Mesendoderm (in vitro differentiated cells): ENCODE results near the gene ZNF581. TPM values are rescaled to one million over a fixed set of nuclear protein-coding genes. Genes with fewer than 3 reads are reported as not detected.

Source experiments
- DNase-seq: peaks from one replicate; pipeline ENCODE4 v3.0.0; 2013
- H2AK5ac ChIP-seq: 2 replicates; pipeline ENCODE4 v1.6.1; 2013; ENCODE audit warnings: low read length, inconsistent platforms
- H2BK120ac ChIP-seq: 2 replicates; pipeline ENCODE4 v1.6.1; 2013; ENCODE audit warnings: low read depth, mild to moderate bottlenecking, low read length, moderate library complexity, mixed read lengths
- H2BK15ac ChIP-seq: replicated peaks from 2 replicates; pipeline ENCODE4 v1.6.1; 2013; ENCODE audit warnings: low read depth, mild to moderate bottlenecking, moderate library complexity
- H2BK5ac ChIP-seq: 2 replicates; pipeline ENCODE4 v1.6.1; 2013; ENCODE audit warnings: low read length, inconsistent platforms
- H3K18ac ChIP-seq: 2 replicates; pipeline ENCODE4 v1.6.1; 2013; ENCODE audit warnings: mild to moderate bottlenecking, low read length, mixed read lengths
- H3K23ac ChIP-seq: one replicate; pipeline ENCODE4 v1.6.1; 2013; ENCODE audit warnings: low read length
- H3K27ac ChIP-seq: 2 replicates; pipeline ENCODE4 v1.5.1; 2013; ENCODE audit warnings: low read depth, mild to moderate bottlenecking, inconsistent platforms, low read length, moderate library complexity
- H3K27me3 ChIP-seq: 2 replicates; pipeline ENCODE4 v1.6.1; 2013; ENCODE audit warnings: low read length, control low read depth, mild to moderate bottlenecking, inconsistent platforms; ENCODE audit not compliant: insufficient read depth, poor library complexity
- H3K36me3 ChIP-seq: 2 replicates; pipeline ENCODE4 v1.6.1; 2013; ENCODE audit warnings: low read length, inconsistent platforms; ENCODE audit not compliant: control insufficient read depth, insufficient read depth
- H3K4ac ChIP-seq: one replicate; pipeline ENCODE4 v1.6.1; 2013; ENCODE audit warnings: low read depth, mild to moderate bottlenecking, low read length, moderate library complexity
- H3K4me1 ChIP-seq: 2 replicates; pipeline ENCODE4 v1.6.1; 2013; ENCODE audit warnings: low read depth, low read length, inconsistent platforms; ENCODE audit not compliant: control insufficient read depth
- H3K4me2 ChIP-seq: 2 replicates; pipeline ENCODE4 v1.6.1; 2013; ENCODE audit warnings: low read length
- H3K4me3 ChIP-seq: 2 replicates; pipeline ENCODE4 v1.5.1; 2013; ENCODE audit warnings: mild to moderate bottlenecking, low read length
- H3K56ac ChIP-seq: one replicate; pipeline ENCODE4 v1.6.1; 2013; ENCODE audit warnings: low read length
- H3K79me1 ChIP-seq: 2 replicates; pipeline ENCODE4 v1.6.1; 2013; ENCODE audit warnings: low read length, inconsistent platforms
- H3K79me2 ChIP-seq: 2 replicates; pipeline ENCODE4 v1.6.1; 2013; ENCODE audit warnings: mild to moderate bottlenecking, low read length; ENCODE audit not compliant: control insufficient read depth, insufficient read depth
- H3K9ac ChIP-seq: 2 replicates; pipeline ENCODE4 v1.6.1; 2013; ENCODE audit warnings: low read length, inconsistent platforms
- H4K5ac ChIP-seq: one replicate; pipeline ENCODE4 v1.6.1; 2013; ENCODE audit warnings: low read length
- H4K8ac ChIP-seq: one replicate; pipeline ENCODE4 v1.6.1; 2013; ENCODE audit warnings: low read depth, mild to moderate bottlenecking, control low read depth, low read length, moderate library complexity
- WGBS: extraction: QIAGEN DNeasy Blood & Tissue Kit; methylation state at CpG from one replicate; pipeline ENCODE4 v1.1.7; 2013; ENCODE audit warnings: low lambda C conversion rate, missing lambda C conversion rate; ENCODE audit not compliant: insufficient coverage; ENCODE audit errors: extremely low coverage; 5-methylcytosine and 5-hydroxymethylcytosine counted together
- polyA plus RNA-seq, 2 experiments: library from polyadenylated mRNA; stranded (reverse); fragments of 200-250 nt; gene quantifications; one replicate each; pipeline ENCODE4 v1.2.3, GENCODE V29; 2013

The ZNF581 gene, protein sequence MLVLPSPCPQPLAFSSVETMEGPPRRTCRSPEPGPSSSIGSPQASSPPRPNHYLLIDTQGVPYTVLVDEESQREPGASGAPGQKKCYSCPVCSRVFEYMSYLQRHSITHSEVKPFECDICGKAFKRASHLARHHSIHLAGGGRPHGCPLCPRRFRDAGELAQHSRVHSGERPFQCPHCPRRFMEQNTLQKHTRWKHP
- 34.8 TPM for polyA plus RNA-seq (2013, experiment 1 of 2)
- 34.8 TPM for polyA plus RNA-seq (2013, experiment 2 of 2)

DNA sequence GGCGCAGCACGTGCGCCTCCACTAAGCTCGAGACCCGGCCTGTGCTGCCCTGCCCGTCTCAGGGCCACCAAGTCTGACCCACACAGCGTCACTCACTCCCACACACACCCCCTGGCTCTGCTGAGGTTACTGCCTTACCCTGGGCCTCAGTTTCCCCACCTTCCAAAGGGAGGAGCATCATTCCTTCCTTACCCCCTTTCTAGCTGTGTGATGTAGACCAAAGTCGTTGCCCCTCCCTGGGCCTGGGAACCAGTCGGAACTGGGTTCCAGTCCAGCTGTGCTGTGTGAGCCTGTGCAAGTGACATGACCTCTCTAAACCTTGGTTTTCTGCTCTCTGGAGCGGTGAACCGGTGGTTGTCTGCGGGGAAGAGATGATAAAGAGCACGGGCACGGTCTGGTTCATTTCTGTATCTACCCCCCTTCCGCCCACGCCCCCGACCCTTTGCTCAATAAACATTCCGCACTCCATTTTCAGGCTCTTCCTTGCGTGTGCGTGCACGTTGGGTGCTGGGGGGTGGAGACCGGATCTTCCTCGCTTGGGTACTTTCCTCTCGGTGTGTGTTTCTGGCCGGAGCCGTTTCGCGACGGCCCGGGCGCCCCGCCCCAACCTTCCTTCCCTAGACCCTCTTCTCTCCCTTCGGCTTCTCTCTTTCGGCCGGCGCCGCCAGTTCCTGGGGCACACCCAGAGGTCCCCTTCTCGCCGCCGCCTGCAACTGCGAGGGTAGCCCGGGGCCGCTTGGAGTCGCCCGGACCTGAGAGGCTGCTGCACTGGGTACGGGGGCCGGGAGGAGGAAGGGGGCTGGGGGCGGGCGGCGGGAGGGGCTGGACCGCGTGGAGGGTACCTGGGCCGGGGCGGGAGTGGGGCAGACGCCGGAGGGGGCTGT, at the start of gene ZNF581:
ZNF581 (plus strand) TSS at position 647 of the 884 bp plus-strand sequence. CDS start 923 bp downstream, outside the sequence.
- H3K27ac ChIP-seq, result peak within 1 kb of the TSS; percentile 36
- H2BK120ac ChIP-seq, result peak within 1 kb of the TSS; percentile 39
- peak within 1 kb of the TSS; percentile 95 for H3K4ac ChIP-seq
- H2AK5ac ChIP-seq, result peak within 1 kb of the TSS; percentile 30
- H3K4me3 ChIP-seq, result peak within 1 kb of the TSS; percentile 98
- H3K36me3 ChIP-seq, result peaks cover 7% of the 10 kb centered on the region
- H3K27me3 ChIP-seq, result no peaks in the 10 kb centered on the region
- peak within 1 kb of the TSS; percentile 96 for H3K4me2 ChIP-seq
- peak within 1 kb of the TSS; percentile 5 for H4K5ac ChIP-seq
- H3K79me1 ChIP-seq, result peaks cover 8% of the 10 kb centered on the region
- peak within 1 kb of the TSS; percentile 89 for H3K23ac ChIP-seq
- WGBS, result no CpG with 5 or more reads among the region's 56 CpGs
- peaks cover 20% of the 10 kb centered on the region for H3K79me2 ChIP-seq
- peak within 1 kb of the TSS; percentile 97 for H3K56ac ChIP-seq
- peak within 1 kb of the TSS; percentile 59 for H2BK5ac ChIP-seq
- no peak within 1 kb of the TSS for H2BK15ac ChIP-seq
- peak within 1 kb of the TSS; percentile 99 for H3K9ac ChIP-seq
- peak within 1 kb of the TSS; percentile 91 for H3K18ac ChIP-seq
- peak within 1 kb of the TSS; percentile 84 for H4K8ac ChIP-seq
- DNase-seq, result peak; percentile 87
- H3K4me1 ChIP-seq, result peaks cover 2% of the 10 kb centered on the region

DNA sequence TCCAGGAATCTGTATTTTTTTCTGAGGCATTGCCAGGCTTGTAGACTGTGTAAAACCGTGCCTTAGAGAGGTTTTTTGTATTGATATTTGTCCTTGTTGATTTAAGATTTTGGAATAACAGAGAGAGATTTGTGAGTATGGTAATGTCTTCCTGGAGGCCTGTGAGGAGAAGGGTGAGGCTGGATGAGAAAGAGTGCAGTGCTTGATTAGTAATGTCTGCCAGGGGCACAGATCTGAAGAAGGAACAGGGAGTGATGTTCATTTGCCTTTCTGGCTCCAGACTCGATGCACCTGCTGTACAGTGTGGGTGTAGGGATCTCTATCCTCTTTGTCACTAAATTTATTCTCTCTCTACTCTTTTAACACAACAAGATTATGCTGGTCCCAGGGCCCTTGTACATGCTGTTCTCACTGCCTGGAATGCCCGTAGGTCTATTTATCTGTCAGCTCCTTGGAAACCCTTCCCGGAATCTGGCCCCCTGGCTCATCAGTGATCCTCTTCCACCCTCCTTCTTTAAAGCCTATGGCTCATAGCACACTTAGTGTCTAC, 48.4 kb upstream of the ZNF581 start:
- Histone ChIP-seq H3K9ac (no peak overlapping the region), H3K36me3 (peaks cover 2% of the 10 kb centered on the region), H3K4ac (no peak overlapping the region), H2BK5ac (no peak overlapping the region), H3K4me2 (no peak overlapping the region), H3K79me2 (no peaks in the 10 kb centered on the region), H3K4me3 (no peak overlapping the region), H3K23ac (no peak overlapping the region), H3K79me1 (no peaks in the 10 kb centered on the region), H3K18ac (no peak overlapping the region), H2AK5ac (no peak overlapping the region), H2BK15ac (no peak overlapping the region), H4K5ac (no peak overlapping the region), H3K56ac (no peak overlapping the region), H4K8ac (no peak overlapping the region), H3K27me3 (no peaks in the 10 kb centered on the region), H3K4me1 (no peaks in the 10 kb centered on the region), H3K27ac (no peak overlapping the region), H2BK120ac (no peak overlapping the region)
- WGBS, result no CpG with 5 or more reads among the region's 4 CpGs
- DNase-seq, result no peak

DNA sequence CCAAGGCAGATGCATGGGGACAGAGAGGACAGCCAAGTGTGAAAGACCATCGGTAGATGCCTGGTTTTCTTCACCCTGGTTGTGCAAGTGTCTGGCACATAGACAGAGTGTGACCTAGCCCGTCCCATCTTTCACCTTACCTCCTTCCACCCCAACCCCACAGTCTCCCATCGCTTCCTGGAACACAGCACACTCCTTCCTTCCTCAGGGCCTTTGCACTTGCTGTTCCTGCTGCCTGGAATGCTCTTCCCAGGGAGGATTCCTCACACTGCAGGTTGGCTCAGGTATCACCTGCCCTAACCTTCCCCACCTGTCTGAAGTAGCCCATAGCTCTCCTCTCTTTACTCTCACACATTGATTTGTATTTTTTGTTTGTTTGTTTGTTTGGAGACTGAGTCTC, 47.1 kb upstream of the ZNF581 start:
- H3K4me3 ChIP-seq, result no peak overlapping the region
- no peak overlapping the region for H2AK5ac ChIP-seq
- H3K36me3 ChIP-seq, result peaks cover 2% of the 10 kb centered on the region
- no peak overlapping the region for H2BK5ac ChIP-seq
- no peaks in the 10 kb centered on the region for H3K27me3 ChIP-seq
- no peak overlapping the region for H3K4me2 ChIP-seq
- H3K27ac ChIP-seq, result no peak overlapping the region
- no peak overlapping the region for H3K56ac ChIP-seq
- no peak overlapping the region for H2BK120ac ChIP-seq
- no peak overlapping the region for H4K8ac ChIP-seq
- no peak for DNase-seq
- H3K79me2 ChIP-seq, result no peaks in the 10 kb centered on the region
- H4K5ac ChIP-seq, result no peak overlapping the region
- H3K79me1 ChIP-seq, result no peaks in the 10 kb centered on the region
- no peak overlapping the region for H2BK15ac ChIP-seq
- H3K18ac ChIP-seq, result no peak overlapping the region
- WGBS, result no CpG with 5 or more reads among the region's 3 CpGs
- no peaks in the 10 kb centered on the region for H3K4me1 ChIP-seq
- H3K9ac ChIP-seq, result no peak overlapping the region
- no peak overlapping the region for H3K23ac ChIP-seq
- H3K4ac ChIP-seq, result no peak overlapping the region

DNA sequence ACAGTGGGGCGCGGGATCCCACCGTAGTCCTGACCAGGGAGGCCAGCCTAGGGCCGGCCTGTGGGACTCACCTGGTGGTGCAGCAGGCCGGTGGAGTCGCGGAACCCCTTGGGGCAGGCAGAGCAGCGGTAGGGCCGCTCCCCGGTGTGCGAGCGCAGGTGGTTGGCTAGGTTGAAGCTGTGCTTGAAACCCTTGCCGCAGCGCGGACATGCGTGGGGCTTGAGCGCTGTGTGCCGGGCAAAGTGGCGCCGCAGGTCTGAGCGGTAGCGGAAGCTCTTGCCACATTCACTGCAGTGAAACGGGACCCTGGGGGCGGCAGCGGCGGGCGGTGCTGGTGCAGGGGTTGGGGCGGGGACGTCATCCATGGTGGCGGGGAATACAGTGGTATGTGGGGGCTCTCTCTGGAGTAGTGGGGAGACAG, 45.9 kb upstream of the ZNF581 start:
- Histone ChIP-seq H3K79me1 (no peaks in the 10 kb centered on the region), H3K56ac (no peak overlapping the region), H3K79me2 (no peaks in the 10 kb centered on the region), H2AK5ac (no peak overlapping the region), H2BK15ac (no peak overlapping the region), H3K4me3 (no peak overlapping the region), H2BK120ac (no peak overlapping the region), H3K4me1 (no peaks in the 10 kb centered on the region), H3K27me3 (no peaks in the 10 kb centered on the region), H3K4ac (no peak overlapping the region), H3K36me3 (peaks cover 2% of the 10 kb centered on the region), H4K5ac (no peak overlapping the region), H3K4me2 (no peak overlapping the region), H3K18ac (no peak overlapping the region), H3K27ac (no peak overlapping the region), H3K23ac (no peak overlapping the region), H4K8ac (no peak overlapping the region), H3K9ac (no peak overlapping the region), H2BK5ac (no peak overlapping the region)
- DNase-seq, result no peak
- WGBS, result no CpG with 5 or more reads among the region's 30 CpGs

DNA sequence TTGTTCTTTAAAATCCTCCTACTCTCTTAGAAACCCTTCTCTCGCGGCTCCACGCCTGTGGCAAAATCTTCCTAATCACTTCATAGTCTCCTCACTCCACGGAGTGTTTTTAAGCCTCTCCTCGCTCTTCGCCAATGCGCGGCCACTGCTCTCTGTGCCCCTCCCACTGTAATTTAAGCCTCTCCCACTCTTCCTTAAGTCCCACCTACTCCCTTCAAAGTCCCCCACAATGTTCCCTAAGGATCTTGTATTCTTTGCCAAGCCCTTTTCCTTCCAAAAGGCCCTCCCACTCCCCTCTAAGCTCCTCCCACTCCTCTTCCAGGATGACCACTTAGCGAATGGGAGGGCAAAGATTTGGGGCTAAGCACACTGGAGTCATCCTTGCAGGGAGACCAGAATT, 45.4 kb upstream of the ZNF581 start:
- Histone ChIP-seq H3K27ac (no peak overlapping the region), H2BK120ac (no peak overlapping the region), H3K4me2 (no peak overlapping the region), H2BK15ac (no peak overlapping the region), H3K4me1 (no peaks in the 10 kb centered on the region), H2AK5ac (no peak overlapping the region), H2BK5ac (no peak overlapping the region), H3K36me3 (peaks cover 2% of the 10 kb centered on the region), H3K9ac (no peak overlapping the region), H3K56ac (no peak overlapping the region), H3K4me3 (no peak overlapping the region), H3K23ac (no peak overlapping the region), H3K79me2 (no peaks in the 10 kb centered on the region), H4K8ac (no peak overlapping the region), H3K27me3 (no peaks in the 10 kb centered on the region), H4K5ac (no peak overlapping the region), H3K18ac (no peak overlapping the region), H3K79me1 (no peaks in the 10 kb centered on the region), H3K4ac (no peak overlapping the region)
- no CpG with 5 or more reads among the region's 9 CpGs for WGBS
- peak; percentile 48 for DNase-seq
